Putamen (tissue), 1 donor: ENCODE results near the gene EDAR.

Source experiments
- DNase-seq: peaks from one replicate; pipeline ENCODE4 v3.0.0-alpha.2; 2016; ENCODE audit warnings: low spot score

Gene EDAR

GRCh38 chr2:108940156-108940555 lies 48.9 kb downstream of the EDAR start:
- DNase-seq: no peak

- no peak for DNase-seq
Observed at GRCh38 chr2:108938077-108938710, 50.8 kb downstream of the EDAR start.

GRCh38 chr2:108937367-108938017 lies 51.5 kb downstream of the EDAR start:
- no peak for DNase-seq

- DNase-seq: peak; percentile 34
Observed at GRCh38 chr2:108936866-108937265, 52.2 kb downstream of the EDAR start.

GRCh38 chr2:108936076-108936864 lies 52.8 kb downstream of the EDAR start:
- DNase-seq: no peak

- DNase-seq: no peak
Observed at GRCh38 chr2:108935271-108935741, 53.7 kb downstream of the EDAR start.

- DNase-seq: no peak
Observed at GRCh38 chr2:108934583-108935245, 54.3 kb downstream of the EDAR start.

- DNase-seq: no peak
Observed at GRCh38 chr2:108934151-108934550, 54.9 kb downstream of the EDAR start.

- DNase-seq: no peak
Observed at GRCh38 chr2:108933691-108934117, 55.3 kb downstream of the EDAR start.

- DNase-seq: no peak
Observed at GRCh38 chr2:108932736-108933332, 56.2 kb downstream of the EDAR start.

GRCh38 chr2:108931372-108931771 lies 57.6 kb downstream of the EDAR start:
- no peak for DNase-seq

- no peak for DNase-seq
Observed at GRCh38 chr2:108929807-108930425, 59.1 kb downstream of the EDAR start.

GRCh38 chr2:108928660-108929377 lies 60.2 kb downstream of the EDAR start:
- DNase-seq: no peak

GRCh38 chr2:108927936-108928659 lies 60.9 kb downstream of the EDAR start:
- peak; percentile 25 for DNase-seq

- DNase-seq: no peak
Observed at GRCh38 chr2:108927405-108927804, 61.6 kb downstream of the EDAR start.

- no peak for DNase-seq
Observed at GRCh38 chr2:108926561-108927380, 62.2 kb downstream of the EDAR start.

- no peak for DNase-seq
Observed at GRCh38 chr2:108925735-108926134, 63.3 kb downstream of the EDAR start.

GRCh38 chr2:108925286-108925685 lies 63.7 kb downstream of the EDAR start:
- DNase-seq: no peak

- DNase-seq: no peak
Observed at GRCh38 chr2:108924580-108925251, 64.3 kb downstream of the EDAR start.
